Liver (tissue), 9 donors: ENCODE measurements around the gene TREH. TPM values are rescaled to one million over a fixed set of nuclear protein-coding genes. Genes with fewer than 3 reads are reported as not detected.

ENCODE experiments used
- DNase-seq: peaks from one replicate; pipeline ENCODE4 v3.0.0-alpha.2; 2017; ENCODE audit warnings: low spot score
- H3K27ac ChIP-seq, 2 donors: one replicate each; pipeline ENCODE4 v1.7.0; 2013; ENCODE audit warnings: inconsistent platforms in 2 of 2, low read length in 2 of 2, control low read depth in 1 of 2, low read depth in 1 of 2, mild to moderate bottlenecking in 1 of 2
- H3K27me3 ChIP-seq, 4 donors: one replicate each; pipeline versions ENCODE4 v1.6.1 to v1.7.0; 2013; ENCODE audit warnings: low read length in 3 of 4, inconsistent platforms in 1 of 4, mild to moderate bottlenecking in 1 of 4, moderate library complexity in 1 of 4; ENCODE audit not compliant: control insufficient read depth in 4 of 4, insufficient read depth in 4 of 4
- H3K36me3 ChIP-seq, 4 donors: one replicate each; pipeline versions ENCODE4 v1.6.1 to v1.7.0; 2013; ENCODE audit warnings: low read length in 3 of 4, mild to moderate bottlenecking in 3 of 4, low read depth in 1 of 4, moderate library complexity in 1 of 4; ENCODE audit not compliant: control insufficient read depth in 4 of 4, insufficient read depth in 3 of 4
- H3K4me1 ChIP-seq, 4 donors: one replicate each; pipeline versions ENCODE4 v1.6.1 to v1.7.0; 2013; ENCODE audit warnings: low read length in 3 of 4, mild to moderate bottlenecking in 3 of 4, moderate library complexity in 1 of 4; ENCODE audit not compliant: control insufficient read depth in 4 of 4, insufficient read depth in 4 of 4
- H3K4me3 ChIP-seq, 3 donors: one replicate each; pipeline versions ENCODE4 v1.6.1 to v1.7.0; 2013; ENCODE audit warnings: low read length in 3 of 3, control low read depth in 1 of 3, low read depth in 1 of 3, mild to moderate bottlenecking in 1 of 3
- H3K9ac ChIP-seq, 2 donors: one replicate each; pipeline ENCODE4 v1.7.0; 2013; ENCODE audit warnings: low read length in 2 of 2, mild to moderate bottlenecking in 2 of 2, moderate library complexity in 2 of 2, control low read depth in 1 of 2, low read depth in 1 of 2
- H3K9me3 ChIP-seq, 4 donors: one replicate each; pipeline versions ENCODE4 v1.6.1 to v1.7.0; 2013; ENCODE audit warnings: low read length in 3 of 4; ENCODE audit not compliant: control insufficient read depth in 4 of 4
- ATF3 ChIP-seq: IDR thresholded peaks from 2 replicates; pipeline ENCODE4 v1.6.1; 2016; ENCODE audit warnings: antibody characterized with exemption
- CTCF ChIP-seq: fragments of 150-350 bp; IDR thresholded peaks from 2 replicates; pipeline ENCODE4 v1.5.1; 2017; ENCODE audit warnings: improper control_type of control experiment, low read depth, low read length; ENCODE audit not compliant: missing input control
- EGR1 ChIP-seq, 2 donors: IDR thresholded peaks; 2 replicates each; pipeline ENCODE4 v1.6.1; 2016 to 2018; ENCODE audit warnings: antibody characterized with exemption in 2 of 2, low read depth in 2 of 2
- FOXA1 ChIP-seq: IDR thresholded peaks from 2 replicates; pipeline ENCODE4 v1.6.1; 2016; ENCODE audit warnings: antibody characterized with exemption
- FOXA2 ChIP-seq: IDR thresholded peaks from 2 replicates; pipeline ENCODE4 v1.6.1; 2016; ENCODE audit warnings: antibody characterized with exemption
- GABPA ChIP-seq, 2 donors: IDR thresholded peaks in 1 of 2; conservative IDR thresholded peaks in 1 of 2; 2 replicates each; pipeline ENCODE4 v1.6.1; 2016; ENCODE audit warnings: antibody characterized with exemption in 2 of 2, mild to moderate bottlenecking in 1 of 2, moderate library complexity in 1 of 2
- HNF4A ChIP-seq, 2 donors: conservative IDR thresholded peaks; 2 replicates each; pipeline ENCODE4 v1.6.1; 2016; ENCODE audit warnings: antibody characterized with exemption in 2 of 2, mild to moderate bottlenecking in 2 of 2
- HNF4G ChIP-seq: IDR thresholded peaks from 2 replicates; pipeline ENCODE4 v1.6.1; 2016; ENCODE audit warnings: antibody characterized with exemption
- JUND ChIP-seq, 2 donors: IDR thresholded peaks; 2 replicates each; pipeline ENCODE4 v1.6.1; 2016; ENCODE audit warnings: antibody characterized with exemption in 2 of 2
- MAX ChIP-seq: IDR thresholded peaks from 2 replicates; pipeline ENCODE4 v1.6.1; 2016; ENCODE audit warnings: antibody characterized with exemption
- NR2F2 ChIP-seq: IDR thresholded peaks from 2 replicates; pipeline ENCODE4 v1.6.1; 2016; ENCODE audit warnings: antibody characterized with exemption
- RAD21 ChIP-seq, 2 donors: IDR thresholded peaks; 2 replicates each; pipeline ENCODE4 v1.6.1; 2016; ENCODE audit warnings: antibody characterized with exemption in 2 of 2, mild to moderate bottlenecking in 2 of 2
- REST ChIP-seq: IDR thresholded peaks from 2 replicates; pipeline ENCODE4 v1.6.1; 2016; ENCODE audit warnings: antibody characterized with exemption, mild to moderate bottlenecking
- RXRA ChIP-seq, 2 donors: IDR thresholded peaks; 2 replicates each; pipeline ENCODE4 v1.6.1; 2017 to 2018; ENCODE audit warnings: antibody characterized with exemption in 2 of 2, mild to moderate bottlenecking in 1 of 2
- SP1 ChIP-seq: IDR thresholded peaks from 2 replicates; pipeline ENCODE4 v1.6.1; 2018; ENCODE audit warnings: antibody characterized with exemption, mild to moderate bottlenecking
- TAF1 ChIP-seq: conservative IDR thresholded peaks from 2 replicates; pipeline ENCODE4 v1.6.1; 2016; ENCODE audit warnings: antibody characterized with exemption, mild to moderate bottlenecking
- YY1 ChIP-seq: IDR thresholded peaks from 2 replicates; pipeline ENCODE4 v1.6.1; 2016; ENCODE audit warnings: antibody characterized with exemption, mild to moderate bottlenecking
- ZBTB33 ChIP-seq: IDR thresholded peaks from 2 replicates; pipeline ENCODE4 v1.6.1; 2016; ENCODE audit warnings: antibody characterized with exemption
- WGBS: extraction: QIAGEN DNeasy Blood & Tissue Kit; methylation state at CpG from one replicate; pipeline ENCODE4 v1.1.7; 2013; 5-methylcytosine and 5-hydroxymethylcytosine counted together
- polyA plus RNA-seq, 2 donors: library from polyadenylated mRNA; stranded (reverse) in 1 of 2; unstranded in 1 of 2; fragments of 200-250 nt in 1 of 2; fragments of >200 nt in 1 of 2; fragmentation: Nextera tagmentation in 1 of 2; extraction: Ambion mirVana in 1 of 2; gene quantifications; one replicate each; pipeline versions ENCODE4 v1.2.1 to v1.2.3, GENCODE V29; 2013 to 2015
- total RNA-seq, 2 donors: library from RNA; depleted of rRNA; stranded (reverse); fragments of >200 nt; gene quantifications; one replicate each; pipeline ENCODE4 v1.2.3, GENCODE V29; 2014
- donor health status: healthy.
- donor health status: healthy.
- donor health status: healthy.
- donor health status: healthy.
- donor health status: healthy.

TREH gene
- total and polyA plus RNA-seq, 4 donors = 0.50 to 1.2 (median 0.84) TPM; not detected in 1

- TF ChIP-seq MAX (no peak), CTCF (no peak), EGR1 (IDR thresholded peaks at IDR 0.05; ENCODE audit: low read depth in 2 of 2) (no peak), YY1 (no peak), REST (no peak), ATF3 (no peak), SP1 (no peak), NR2F2 (no peak), RAD21 (IDR thresholded peaks at IDR 0.05) (no peak), JUND (IDR thresholded peaks at IDR 0.05) (no peak), FOXA2 (no peak)
- Histone ChIP-seq H3K9ac (no peak overlapping the region), H3K27ac (no peak overlapping the region), H3K27me3 (peaks cover 0 to 2% (median 0%) of the 10 kb centered on the region in 4 donors), H3K4me1 (peaks cover 0 to 7% (median 5%) of the 10 kb centered on the region in 4 donors), H3K9me3 (no peaks in the 10 kb centered on the region), H3K36me3 (no peaks in the 10 kb centered on the region), H3K4me3 (no peak overlapping the region)
- WGBS = 92% methylated on average over 3 of the region's 3 CpGs
- no peak for DNase-seq
Measured at GRCh38 chr11:118663902-118664301, 15.5 kb downstream of the TREH start.

- DNase-seq = no peak
- Histone ChIP-seq H3K9me3 (no peaks in the 10 kb centered on the region), H3K4me1 (peaks cover 0 to 7% (median 5%) of the 10 kb centered on the region in 4 donors), H3K36me3 (no peaks in the 10 kb centered on the region), H3K4me3 (no peak overlapping the region), H3K27ac (no peak overlapping the region), H3K9ac (no peak overlapping the region), H3K27me3 (peaks cover 0 to 2% (median 0%) of the 10 kb centered on the region in 4 donors)
- WGBS = 93% methylated on average over 4 of the region's 4 CpGs
- TF ChIP-seq ATF3 (no peak), MAX (no peak), FOXA1 (no peak), EGR1 (IDR thresholded peaks at IDR 0.05; ENCODE audit: low read depth in 2 of 2) (no peak), ZBTB33 (no peak), REST (no peak), HNF4G (no peak), YY1 (no peak), FOXA2 (no peak), JUND (IDR thresholded peaks at IDR 0.05) (no peak), RXRA (IDR thresholded peaks at IDR 0.05) (no peak), RAD21 (IDR thresholded peaks at IDR 0.05) (no peak), GABPA (IDR thresholded peaks at IDR 0.05 in 1 of 2, conservative IDR thresholded peaks at IDR 0.05 in 1 of 2) (no peak), NR2F2 (no peak), TAF1 (no peak), HNF4A (conservative IDR thresholded peaks at IDR 0.05) (no peak), SP1 (no peak)
Measured at GRCh38 chr11:118663381-118663780, 16.1 kb downstream of the TREH start.
